Activated CD4-positive, alpha-beta T cell treated with anti-CD3 and anti-CD28 coated beads for 36 hours (primary cell): Measurements from ENCODE around the gene MINK1. TPM values are rescaled to one million over a fixed set of nuclear protein-coding genes. Genes with fewer than 3 reads are reported as not detected.

Experiments used
- ATAC-seq: fragments of 200-7000 bp; cut with Tn5 transposase; one replicate; pipeline ENCODE4 v1.10.0; 2021; ENCODE audit warnings: mild to moderate bottlenecking, moderate library complexity
- CTCF ChIA-PET: fragments of 350-600 bp; sonication (Branson Sonifier 250); formaldehyde crosslinking; loops from one replicate; lab custom pipeline; 2021; ENCODE audit warnings: antibody characterized with exemption; lab: Charles Lee
- POLR2A ChIA-PET: fragments of 350-600 bp; sonication (Branson Sonifier 250); formaldehyde crosslinking; loops from one replicate; lab custom pipeline; 2021; ENCODE audit warnings: antibody characterized with exemption, inconsistent platforms; lab: Charles Lee
- DNase-seq: peaks from one replicate; pipeline ENCODE4 v3.0.0-alpha.2; 2020
- H3K27ac Mint-ChIP-seq: one replicate; pipeline ENCODE4 v1.8.0; 2021; ENCODE audit warnings: mixed read lengths
- H3K27me3 Mint-ChIP-seq: one replicate; pipeline ENCODE4 v1.8.0; 2021; ENCODE audit warnings: mixed read lengths
- H3K36me3 Mint-ChIP-seq: one replicate; pipeline ENCODE4 v1.8.0; 2021; ENCODE audit warnings: low read depth, mixed read lengths
- H3K4me1 Mint-ChIP-seq: one replicate; pipeline ENCODE4 v1.8.0; 2021; ENCODE audit warnings: mixed read lengths
- H3K4me3 Mint-ChIP-seq: one replicate; pipeline ENCODE4 v1.8.0; 2021; ENCODE audit warnings: mild to moderate bottlenecking, moderate library complexity, mixed read lengths
- H3K9me3 Mint-ChIP-seq: one replicate; pipeline ENCODE4 v1.8.0; 2021; ENCODE audit warnings: low read depth, mixed read lengths
- intact Hi-C, 2 experiments: fragments of 100-400 bp; cut with DNase I in 1 of 2; cut with micrococcal nuclease in 1 of 2; formaldehyde crosslinking; loops; one replicate each; pipeline versions ENCODE4 v1.14.2 to v1.15.1; 2022 to 2024; cut with DNase I, micrococcal nuclease
- total RNA-seq, 2 experiments: library from RNA; stranded (reverse); gene quantifications; one replicate each; pipeline ENCODE4 v1.2.3, GENCODE V29; 2021

Gene MINK1
- total RNA-seq, 2 experiments from 2014 or later = 48.2 to 57.7 TPM

- H3K4me3 Mint-ChIP-seq = peak overlapping the region; percentile 90
- ATAC-seq = no peak
- peak overlapping the region; percentile 80 for H3K27ac Mint-ChIP-seq
- no peaks in the 10 kb centered on the region for H3K27me3 Mint-ChIP-seq
- CTCF ChIA-PET = no interaction called here
- H3K36me3 Mint-ChIP-seq = no peaks in the 10 kb centered on the region
- no peak for DNase-seq
- H3K4me1 Mint-ChIP-seq = peaks cover 35% of the 10 kb centered on the region
- POLR2A ChIA-PET = no interaction called here
- intact Hi-C loops = loop anchor here in 1 of 2 experiments (5.0 kb wide), 1 partner anchor 48 kb away; no protein-coding TSS in a partner anchor
- no peaks in the 10 kb centered on the region for H3K9me3 Mint-ChIP-seq
Measured at GRCh38 chr17:4834681-4835020, 1.5 kb downstream of the MINK1 start.

- Mint-ChIP-seq H3K4me1 (peaks cover 51% of the 10 kb centered on the region), H3K27ac (no peak overlapping the region), H3K9me3 (no peaks in the 10 kb centered on the region), H3K36me3 (no peaks in the 10 kb centered on the region), H3K4me3 (no peak overlapping the region), H3K27me3 (no peaks in the 10 kb centered on the region)
- POLR2A ChIA-PET = no interaction called here
- intact Hi-C loops = loop anchor here in 1 of 2 experiments (5.0 kb wide), 1 partner anchor 46 kb away; no protein-coding TSS in a partner anchor
- DNase-seq (no peak), ATAC-seq (no peak)
- CTCF ChIA-PET = no interaction called here
Measured at GRCh38 chr17:4836221-4836620, 3.1 kb downstream of the MINK1 start.

- POLR2A ChIA-PET = no interaction called here
- Mint-ChIP-seq H3K27me3 (no peaks in the 10 kb centered on the region), H3K4me3 (no peak overlapping the region), H3K4me1 (peaks cover 63% of the 10 kb centered on the region), H3K27ac (no peak overlapping the region), H3K36me3 (no peaks in the 10 kb centered on the region), H3K9me3 (no peaks in the 10 kb centered on the region)
- ATAC-seq = no peak
- DNase-seq = no peak
- intact Hi-C loops = loop anchor here in 1 of 2 experiments (5.0 kb wide), 1 partner anchor 45 kb away; no protein-coding TSS in a partner anchor
- CTCF ChIA-PET = interaction anchor here (0.8 kb wide), 2 partner anchors 12 to 15 kb away, joined by 3 read pairs; no protein-coding TSS in a partner anchor
Measured at GRCh38 chr17:4837471-4838308, 4.5 kb downstream of the MINK1 start.

GRCh38 chr17:4838309-4838785, 5.2 kb downstream of the MINK1 start:
- Mint-ChIP-seq H3K4me3 (no peak overlapping the region), H3K27ac (peak overlapping the region; percentile 26), H3K9me3 (no peaks in the 10 kb centered on the region), H3K36me3 (no peaks in the 10 kb centered on the region), H3K4me1 (peaks cover 66% of the 10 kb centered on the region), H3K27me3 (no peaks in the 10 kb centered on the region)
- ATAC-seq = no peak
- intact Hi-C loops = loop anchor here in 1 of 2 experiments (5.0 kb wide), 1 partner anchor 44 kb away; no protein-coding TSS in a partner anchor
- ChIA-PET CTCF (interaction anchor here (0.8 kb wide), 2 partner anchors 11 to 15 kb away, joined by 3 read pairs; no protein-coding TSS in a partner anchor), POLR2A (no interaction called here)
- no peak for DNase-seq

- H3K27ac Mint-ChIP-seq = no peak overlapping the region
- no peaks in the 10 kb centered on the region for H3K36me3 Mint-ChIP-seq
- intact Hi-C loops = loop anchor here in 1 of 2 experiments (5.0 kb wide), 1 partner anchor 43 kb away; no protein-coding TSS in a partner anchor
- H3K4me3 Mint-ChIP-seq = no peak overlapping the region
- ChIA-PET POLR2A (no interaction called here), CTCF (no interaction called here)
- H3K9me3 Mint-ChIP-seq = no peaks in the 10 kb centered on the region
- DNase-seq (no peak), ATAC-seq (no peak)
- no peaks in the 10 kb centered on the region for H3K27me3 Mint-ChIP-seq
- H3K4me1 Mint-ChIP-seq = peaks cover 61% of the 10 kb centered on the region
Measured at GRCh38 chr17:4839221-4839620, 6.1 kb downstream of the MINK1 start.

GRCh38 chr17:4839965-4840892, 7.1 kb downstream of the MINK1 start:
- no peaks in the 10 kb centered on the region for H3K27me3 Mint-ChIP-seq
- intact Hi-C loops = loop anchor here in 1 of 2 experiments (5.0 kb wide), 1 partner anchor 42 kb away; no protein-coding TSS in a partner anchor
- ChIA-PET POLR2A (no interaction called here), CTCF (no interaction called here)
- H3K27ac Mint-ChIP-seq = peak overlapping the region; percentile 72
- no peaks in the 10 kb centered on the region for H3K9me3 Mint-ChIP-seq
- H3K4me3 Mint-ChIP-seq = no peak overlapping the region
- DNase-seq (no peak), ATAC-seq (peak; percentile 45)
- H3K4me1 Mint-ChIP-seq = peaks cover 51% of the 10 kb centered on the region
- H3K36me3 Mint-ChIP-seq = peaks cover under 1% of the 10 kb centered on the region

- peaks cover 2% of the 10 kb centered on the region for H3K36me3 Mint-ChIP-seq
- H3K27me3 Mint-ChIP-seq = no peaks in the 10 kb centered on the region
- H3K27ac Mint-ChIP-seq = peak overlapping the region; percentile 72
- H3K4me3 Mint-ChIP-seq = no peak overlapping the region
- intact Hi-C loops = no loop called here
- DNase-seq (peak; percentile 59), ATAC-seq (peak; percentile 85)
- no peaks in the 10 kb centered on the region for H3K9me3 Mint-ChIP-seq
- ChIA-PET CTCF (interaction anchor here (0.6 kb wide), 1 partner anchor 39 kb away, joined by 3 read pairs; no protein-coding TSS in a partner anchor), POLR2A (no interaction called here)
- peaks cover 46% of the 10 kb centered on the region for H3K4me1 Mint-ChIP-seq
Measured at GRCh38 chr17:4840893-4841242, 7.7 kb downstream of the MINK1 start.

GRCh38 chr17:4842376-4842775, 9.2 kb downstream of the MINK1 start:
- H3K36me3 Mint-ChIP-seq = peaks cover 2% of the 10 kb centered on the region
- peaks cover 42% of the 10 kb centered on the region for H3K4me1 Mint-ChIP-seq
- H3K4me3 Mint-ChIP-seq = no peak overlapping the region
- H3K9me3 Mint-ChIP-seq = no peaks in the 10 kb centered on the region
- H3K27me3 Mint-ChIP-seq = no peaks in the 10 kb centered on the region
- ATAC-seq (no peak), DNase-seq (no peak)
- no peak overlapping the region for H3K27ac Mint-ChIP-seq
- CTCF ChIA-PET = no interaction called here
- POLR2A ChIA-PET = no interaction called here
- intact Hi-C loops = no loop called here

GRCh38 chr17:4843321-4844000, 10.3 kb downstream of the MINK1 start:
- Mint-ChIP-seq H3K9me3 (no peaks in the 10 kb centered on the region), H3K4me1 (peaks cover 41% of the 10 kb centered on the region), H3K36me3 (peaks cover 2% of the 10 kb centered on the region), H3K4me3 (no peak overlapping the region), H3K27ac (no peak overlapping the region), H3K27me3 (no peaks in the 10 kb centered on the region)
- DNase-seq (no peak), ATAC-seq (no peak)
- ChIA-PET CTCF (interaction anchor here (1.0 kb wide), 1 partner anchor 218 kb away, joined by 4 read pairs; no protein-coding TSS in a partner anchor), POLR2A (no interaction called here)
- intact Hi-C loops = no loop called here

GRCh38 chr17:4845118-4845517, 12.0 kb downstream of the MINK1 start:
- Mint-ChIP-seq H3K4me1 (peaks cover 33% of the 10 kb centered on the region), H3K9me3 (no peaks in the 10 kb centered on the region), H3K4me3 (no peak overlapping the region), H3K27me3 (no peaks in the 10 kb centered on the region), H3K36me3 (peaks cover 2% of the 10 kb centered on the region), H3K27ac (no peak overlapping the region)
- intact Hi-C loops = no loop called here
- DNase-seq (no peak), ATAC-seq (no peak)
- ChIA-PET CTCF (interaction anchor here (0.7 kb wide), 1 partner anchor 417 kb away, joined by 3 read pairs; no protein-coding TSS in a partner anchor), POLR2A (no interaction called here)
